HuH-7 (cell line): ENCODE results near the gene GPR37.
A peak's percentile ranks its signal among the peaks of the same experiment; 100 is the strongest.

Experiments
- DNase-seq: peaks from one replicate; pipeline ENCODE4 v3.0.0; 2011; ENCODE audit warnings: low spot score

The GPR37 gene

DNA sequence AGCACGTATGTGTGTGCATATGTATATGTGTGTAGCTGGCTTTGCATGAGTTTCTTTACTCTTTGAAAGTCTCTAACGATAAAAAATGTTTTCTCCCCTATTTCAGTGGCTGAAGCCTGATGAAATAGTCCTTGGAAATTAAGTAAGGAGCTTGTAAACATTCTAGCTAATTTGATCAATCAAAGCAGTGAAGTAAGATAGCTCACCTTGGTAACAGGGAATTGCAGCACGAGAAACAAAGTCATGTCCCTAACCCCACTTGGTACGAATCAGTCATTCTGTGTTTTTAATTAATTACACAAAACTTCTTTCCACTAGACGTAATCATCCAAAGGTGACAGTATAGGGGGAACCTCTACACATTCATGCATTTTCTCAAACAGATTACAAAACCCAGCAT is 41.5 kb downstream of the GPR37 start:
- no peak for DNase-seq

- no peak for DNase-seq
Observed at GRCh38 chr7:124723012-124723411, 42.6 kb downstream of the GPR37 start.

GRCh38 chr7:124722292-124722691 is 43.3 kb downstream of the GPR37 start:
- no peak for DNase-seq

- peak; percentile 47 for DNase-seq
Observed at GRCh38 chr7:124720195-124720594, 45.4 kb downstream of the GPR37 start.

GRCh38 chr7:124718032-124718766 is 47.4 kb downstream of the GPR37 start:
- peak; percentile 34 for DNase-seq

- no peak for DNase-seq
Observed at GRCh38 chr7:124716894-124717293, 48.7 kb downstream of the GPR37 start.

GRCh38 chr7:124713086-124713485 is 52.5 kb downstream of the GPR37 start:
- no peak for DNase-seq

DNA sequence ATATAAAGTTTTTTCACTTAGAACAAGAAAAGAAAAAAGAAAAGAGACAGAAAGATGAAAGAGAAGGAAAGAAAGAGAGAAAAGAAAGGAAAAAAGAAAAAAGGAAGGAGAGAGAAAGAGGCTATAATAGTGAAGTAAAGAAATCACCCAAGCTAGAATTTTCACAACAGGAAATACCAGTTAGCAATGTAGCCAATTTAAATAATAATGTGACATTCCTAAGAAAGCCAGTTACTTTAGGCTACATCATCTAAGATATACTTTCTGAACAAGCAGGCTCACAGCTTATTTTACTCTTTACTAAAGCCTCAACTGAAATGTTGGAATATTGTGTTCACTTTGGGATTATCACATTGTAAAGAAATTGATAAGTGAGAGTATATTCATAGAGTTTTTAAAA is 53.6 kb downstream of the GPR37 start:
- no peak for DNase-seq

- DNase-seq: no peak
Observed at GRCh38 chr7:124702385-124702784, 63.2 kb downstream of the GPR37 start.

DNA sequence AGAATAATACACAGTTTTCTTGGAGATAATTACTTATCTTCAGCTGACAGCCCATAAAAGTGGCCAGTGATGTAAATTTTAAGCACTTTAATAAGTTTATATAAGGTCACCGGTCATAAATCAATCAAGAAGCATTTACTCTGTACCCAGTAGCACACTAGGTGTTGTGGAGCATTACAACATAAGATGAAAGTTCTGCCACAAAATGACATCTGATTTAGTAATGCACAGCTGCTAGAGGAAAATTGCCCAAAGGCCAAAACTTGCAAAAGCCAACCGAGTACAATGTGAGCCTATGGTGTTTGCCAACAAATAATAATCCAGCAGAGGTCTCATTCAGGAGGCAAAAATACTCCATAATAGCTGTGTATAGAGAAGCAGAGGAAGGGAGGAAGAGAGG is 63.6 kb downstream of the GPR37 start:
- DNase-seq: peak; percentile 42

GRCh38 chr7:124700655-124701054 is 64.9 kb downstream of the GPR37 start:
- no peak for DNase-seq

DNA sequence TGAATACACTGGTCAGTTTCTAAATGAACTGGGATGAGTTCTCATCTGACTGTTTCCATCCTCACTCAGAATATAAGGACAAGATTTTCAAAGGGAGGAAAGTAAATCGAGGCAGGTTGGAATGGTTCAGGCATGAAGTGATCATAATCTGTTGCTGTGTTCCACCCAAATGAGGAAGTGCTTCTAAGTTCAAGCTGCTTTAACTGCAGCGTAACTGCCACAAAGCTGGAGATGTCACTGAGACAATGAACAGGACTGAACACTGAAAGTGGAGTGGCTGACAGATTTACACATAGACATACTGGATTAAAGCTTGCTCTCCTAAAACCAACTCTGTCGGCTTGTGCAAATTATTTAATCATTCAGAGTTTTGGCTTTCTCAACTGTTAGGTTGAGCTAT is 66.6 kb downstream of the GPR37 start:
- DNase-seq: no peak

DNA sequence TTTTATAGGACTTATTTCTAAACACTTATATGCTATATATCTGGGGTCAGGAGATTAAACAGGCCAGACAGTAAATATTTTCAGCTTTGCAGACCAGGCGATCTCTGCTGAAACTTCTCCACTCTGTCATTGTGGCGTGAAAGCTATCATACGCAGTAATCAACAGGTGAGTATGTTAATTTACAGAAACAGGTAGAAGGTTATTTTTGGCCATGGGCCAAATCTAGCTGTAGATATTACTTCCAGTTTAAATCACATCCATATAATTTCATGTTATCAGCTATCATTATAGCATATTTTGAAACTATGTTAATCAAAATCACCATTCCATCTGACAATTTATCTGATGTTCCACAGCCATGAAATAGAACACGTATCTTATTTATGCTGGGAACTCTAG is 67.8 kb downstream of the GPR37 start:
- DNase-seq: no peak
